Stimulated activated CD8-positive, alpha-beta memory T cell treated with anti-CD3 and anti-CD28 coated beads, Interleukin-12 subunit alpha, Interleukin-12 subunit beta, amount 100 ng/mL, for 1 hour (primary cell): Measurements from ENCODE around the gene VRK1.
"Not testable (repeated sequence)": the region's sequence is repeated elsewhere in the genome, so short reads cannot be mapped to it uniquely, and the experiment has no call there.

Experiments
- DNase-seq: peaks from one replicate; pipeline ENCODE4 v3.0.0-alpha.2; 2020; ENCODE audit warnings: low read depth

Gene VRK1

GRCh38 chr14:96883974-96884373 is 86.8 kb downstream of the VRK1 start:
- DNase-seq: not testable (repeated sequence)

DNA sequence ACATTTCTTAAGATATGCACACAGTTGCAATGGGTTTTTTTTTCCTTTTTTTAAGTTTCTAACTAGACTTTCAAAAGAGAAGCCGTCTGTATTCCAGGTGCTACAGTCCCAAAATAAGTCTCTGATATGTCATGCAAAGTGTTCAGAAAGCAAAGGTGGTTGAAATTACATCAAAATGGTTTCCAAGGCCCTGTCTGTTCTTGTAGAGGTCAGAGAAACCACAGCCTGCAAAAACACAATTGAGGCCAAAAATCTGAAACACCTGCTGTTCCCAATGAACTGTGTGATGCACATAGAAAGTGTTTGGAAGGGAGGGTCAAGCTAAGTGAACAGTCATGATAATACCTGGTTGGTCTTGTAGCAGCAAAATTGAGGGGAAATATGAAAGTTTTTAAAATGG is 91.0 kb downstream of the VRK1 start:
- no peak for DNase-seq

GRCh38 chr14:96888593-96888992 is 91.4 kb downstream of the VRK1 start:
- DNase-seq: no peak

DNA sequence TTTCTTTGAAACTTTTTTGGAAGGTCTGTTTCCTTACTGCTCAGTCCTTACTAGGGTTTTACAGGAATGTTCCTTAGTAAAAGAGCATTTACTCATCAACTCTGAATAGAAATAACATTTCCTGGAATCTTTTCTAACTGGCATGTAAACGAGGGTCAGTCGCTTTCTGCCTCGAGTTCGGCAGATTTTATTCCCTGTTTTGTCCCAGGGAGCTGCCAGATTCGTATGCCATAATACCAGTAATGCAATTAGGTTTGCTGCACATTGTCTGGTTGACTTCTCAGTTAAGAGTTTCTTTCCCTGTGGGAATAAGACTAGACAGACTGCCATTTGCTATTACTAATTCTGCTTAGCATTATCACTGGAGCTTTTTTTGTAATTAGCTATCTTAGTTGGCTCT is 91.9 kb downstream of the VRK1 start:
- no peak for DNase-seq

GRCh38 chr14:96893966-96894622 is 96.9 kb downstream of the VRK1 start:
- no peak for DNase-seq

- no peak for DNase-seq
Observed at GRCh38 chr14:96894966-96895365, 97.8 kb downstream of the VRK1 start.

DNA sequence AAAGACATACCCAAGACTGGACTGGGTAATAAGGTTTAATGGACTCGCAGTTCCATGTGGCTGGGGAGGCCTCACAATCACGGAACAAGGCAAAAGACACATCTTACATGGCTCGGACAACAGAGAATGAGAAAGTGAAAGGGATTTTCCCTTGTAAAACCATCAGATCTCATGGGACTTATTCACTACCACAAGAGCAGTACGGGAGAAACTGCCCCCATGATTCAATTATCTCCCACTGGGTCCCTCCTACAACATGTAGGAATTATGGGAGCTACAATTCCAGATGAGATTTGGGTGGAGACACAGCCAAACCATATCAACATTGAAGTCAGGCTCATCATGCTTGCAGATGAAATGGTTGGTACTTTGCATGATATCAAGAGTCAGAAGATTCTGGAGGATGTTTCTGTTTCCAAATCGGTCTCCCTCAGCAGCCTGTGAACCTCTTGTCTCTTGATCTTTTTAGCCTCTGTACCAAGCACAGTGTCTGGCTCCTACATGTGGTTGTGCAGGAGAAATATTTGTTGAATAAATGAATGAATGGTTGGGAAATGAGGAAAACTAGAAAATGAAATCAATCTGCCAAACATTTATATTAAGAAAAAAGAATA is 98.6 kb downstream of the VRK1 start:
- no peak for DNase-seq

GRCh38 chr14:96897184-96897583 is 100.0 kb downstream of the VRK1 start:
- no peak for DNase-seq

- DNase-seq: no peak
Observed at GRCh38 chr14:96901227-96901626, 104.0 kb downstream of the VRK1 start.

- no peak for DNase-seq
Observed at GRCh38 chr14:96902004-96902403, 104.8 kb downstream of the VRK1 start.

DNA sequence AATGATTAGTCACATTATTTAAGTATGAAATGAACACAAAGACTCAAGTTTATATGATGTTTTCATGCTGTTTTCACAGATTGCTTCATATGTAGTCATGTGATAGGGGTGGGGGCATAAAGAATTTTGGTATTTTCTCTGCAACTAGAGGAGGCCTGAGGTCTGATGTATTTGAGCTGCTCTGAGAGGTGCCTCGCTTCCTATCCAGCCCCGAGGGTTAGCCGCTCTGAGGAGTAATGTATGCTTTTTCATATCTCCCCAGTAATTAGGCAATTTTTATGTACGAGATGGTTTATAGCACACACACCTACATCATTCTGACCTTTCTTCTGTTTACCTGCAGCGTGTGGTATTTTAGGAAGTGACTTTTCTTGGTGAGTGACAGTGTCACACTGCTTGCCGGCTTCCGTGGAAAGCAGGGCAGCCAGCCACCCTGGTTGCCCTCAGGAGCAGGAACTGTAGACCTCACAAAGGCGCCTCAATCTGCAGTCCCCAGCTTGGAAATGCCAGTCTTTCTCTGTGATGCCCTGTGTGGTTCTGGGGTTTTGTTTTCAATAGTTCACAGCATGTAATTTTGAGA is 106.4 kb downstream of the VRK1 start:
- no peak for DNase-seq

- no peak for DNase-seq
Observed at GRCh38 chr14:96904201-96904600, 107.0 kb downstream of the VRK1 start.

DNA sequence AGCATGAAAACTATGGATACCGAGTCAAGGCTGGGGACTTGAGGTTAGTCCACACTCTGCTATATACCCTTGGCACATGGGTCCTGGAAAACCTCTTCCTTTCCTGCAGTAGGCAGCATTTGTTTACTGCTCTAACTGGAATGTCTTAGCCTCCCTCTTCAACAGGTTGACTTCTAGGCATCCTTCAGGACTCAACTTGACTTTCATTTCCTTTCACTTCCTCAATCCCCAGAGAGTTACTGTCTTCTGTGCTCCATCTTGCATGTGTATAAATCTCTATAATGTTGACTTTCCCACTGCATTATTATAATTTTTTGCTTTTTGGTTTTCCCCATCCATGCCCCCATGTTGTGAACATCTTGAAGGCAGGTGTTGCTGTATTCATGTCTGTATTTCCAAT is 107.9 kb downstream of the VRK1 start:
- no peak for DNase-seq

DNA sequence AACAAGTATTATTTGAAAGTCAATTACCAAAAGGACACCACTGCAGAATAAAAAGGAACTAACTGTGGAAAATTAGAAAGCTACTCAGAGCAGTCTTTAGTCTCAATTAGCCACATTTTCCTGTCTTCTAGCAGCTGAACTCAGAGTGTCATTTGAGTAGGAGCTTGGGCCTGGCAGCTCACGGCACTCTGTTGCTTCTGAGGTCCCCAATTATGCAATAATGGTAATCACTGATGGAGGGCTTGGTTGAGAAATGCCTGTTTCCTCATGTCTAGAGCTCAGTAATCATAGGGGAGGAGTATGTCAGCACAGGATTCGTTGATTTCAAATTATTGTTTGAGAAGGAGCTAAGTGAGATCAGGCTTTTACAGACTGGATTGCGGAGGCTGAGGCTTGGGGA is 108.6 kb downstream of the VRK1 start:
- no peak for DNase-seq

- no peak for DNase-seq
Observed at GRCh38 chr14:96906434-96906833, 109.3 kb downstream of the VRK1 start.

DNA sequence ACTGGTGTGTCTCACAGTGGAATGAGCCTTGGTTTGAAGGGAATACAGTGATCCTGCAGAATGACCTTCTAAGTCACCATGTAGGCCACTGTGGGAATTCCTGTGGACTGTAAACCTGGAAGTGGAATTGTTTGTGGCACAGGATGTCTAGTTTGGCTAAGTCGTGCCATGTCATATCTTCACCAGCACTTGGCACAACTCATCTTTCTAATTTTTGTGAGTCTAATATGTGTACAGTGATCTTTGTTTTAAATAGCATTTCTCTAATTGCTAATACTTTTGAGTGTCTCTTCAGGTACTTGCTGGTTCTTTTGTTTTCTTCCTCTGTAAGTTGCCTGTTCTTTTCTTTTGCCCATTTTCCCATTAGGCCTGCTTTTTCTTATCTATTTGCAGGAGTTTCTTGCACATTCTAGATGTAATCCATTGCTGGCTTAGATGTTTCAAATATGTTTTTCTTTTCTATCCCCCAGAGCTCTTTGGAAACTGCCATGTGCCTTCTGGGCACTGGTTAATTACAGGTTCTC is 112.7 kb downstream of the VRK1 start:
- no peak for DNase-seq

- no peak for DNase-seq
Observed at GRCh38 chr14:96911499-96912149, 114.4 kb downstream of the VRK1 start.

DNA sequence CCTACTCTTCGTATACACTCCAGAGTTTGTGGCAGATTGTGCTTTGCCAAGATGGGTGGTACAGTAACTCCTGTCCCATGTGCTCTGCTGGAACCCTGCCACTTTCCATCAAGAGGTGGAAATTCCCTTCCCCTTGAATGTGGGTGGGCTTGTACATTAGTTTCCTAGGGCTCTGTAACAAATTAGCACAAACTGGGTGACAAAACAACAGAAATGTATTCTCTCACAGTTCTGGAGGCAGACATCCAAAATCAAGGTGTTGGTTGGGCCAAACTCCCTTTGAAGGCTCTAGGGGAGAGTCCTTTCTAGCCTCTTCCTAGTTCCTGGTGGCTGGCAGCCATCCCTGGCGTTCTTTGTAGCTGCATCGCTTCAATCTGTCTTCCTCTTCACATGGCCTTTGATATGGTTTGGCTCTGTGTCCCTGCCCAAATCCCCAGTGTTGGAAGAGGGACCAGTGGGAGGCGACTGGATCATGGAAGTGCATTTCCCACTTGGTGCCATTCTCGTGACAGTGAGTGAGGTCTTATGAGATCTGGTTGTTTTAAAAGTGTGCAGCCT is 117.5 kb downstream of the VRK1 start:
- no peak for DNase-seq

GRCh38 chr14:96915478-96915877 is 118.3 kb downstream of the VRK1 start:
- no peak for DNase-seq

DNA sequence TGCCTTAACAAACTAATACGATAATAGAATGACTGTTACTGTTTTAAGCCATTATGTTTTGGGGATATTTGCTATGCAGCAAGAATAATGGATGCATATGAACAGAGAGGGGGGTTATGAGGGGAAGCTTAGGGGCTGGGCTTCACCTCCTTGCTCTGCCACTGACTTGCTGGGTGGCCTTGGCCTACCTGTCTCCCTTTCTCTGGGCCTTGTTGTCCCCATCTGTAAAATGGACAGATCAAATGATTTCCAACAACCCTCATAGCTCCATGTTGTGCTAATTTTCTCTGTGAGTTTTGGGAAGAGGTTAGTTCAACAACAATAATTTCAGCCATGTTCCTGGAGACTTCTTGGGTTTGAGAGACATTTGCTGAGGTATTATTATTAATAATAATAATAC is 119.6 kb downstream of the VRK1 start:
- DNase-seq: no peak

DNA sequence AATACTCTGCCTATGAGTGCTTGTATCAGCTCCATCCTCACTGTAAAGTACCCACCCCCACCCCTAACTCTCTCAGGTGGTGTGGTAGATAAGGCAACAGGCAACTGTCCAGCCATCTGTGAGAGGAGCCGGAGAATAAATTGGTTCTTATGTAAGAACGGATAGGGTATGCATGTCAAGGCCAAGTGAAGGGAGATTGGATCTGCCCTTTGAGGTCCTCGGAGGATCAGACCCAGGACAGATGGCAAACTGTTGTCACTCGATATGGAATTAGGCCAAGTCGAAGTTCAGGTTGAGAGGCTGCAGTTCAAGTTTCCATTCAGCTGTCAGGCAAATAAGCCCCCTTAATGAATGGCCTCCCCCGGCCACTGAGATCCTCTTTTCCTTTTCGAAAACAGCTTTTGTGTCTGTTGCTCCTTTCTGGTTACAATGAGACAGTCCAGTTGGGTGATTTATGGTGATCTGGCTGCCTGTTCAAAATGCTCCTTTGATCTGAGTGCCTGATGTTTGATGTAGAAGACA is 120.3 kb downstream of the VRK1 start:
- DNase-seq: no peak

DNA sequence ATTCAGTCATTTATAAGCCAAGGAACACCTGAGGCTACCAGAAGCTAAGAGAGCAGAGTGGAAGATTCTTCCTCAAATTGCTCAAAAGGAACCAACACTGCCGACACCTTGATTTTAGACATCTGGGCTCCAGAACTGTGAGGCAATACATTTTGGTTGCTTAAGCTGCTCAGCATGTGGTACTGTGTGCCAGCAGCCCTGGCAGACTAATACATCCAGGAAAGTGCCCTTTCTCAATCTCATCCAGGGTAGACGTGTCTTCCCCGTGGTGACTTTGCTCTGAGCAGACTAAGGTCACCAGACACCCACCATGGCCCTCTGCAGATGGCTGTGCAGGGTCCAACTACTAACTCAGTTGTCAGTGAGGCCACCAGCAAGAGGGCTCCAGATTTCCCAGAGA is 122.8 kb downstream of the VRK1 start:
- no peak for DNase-seq

DNA sequence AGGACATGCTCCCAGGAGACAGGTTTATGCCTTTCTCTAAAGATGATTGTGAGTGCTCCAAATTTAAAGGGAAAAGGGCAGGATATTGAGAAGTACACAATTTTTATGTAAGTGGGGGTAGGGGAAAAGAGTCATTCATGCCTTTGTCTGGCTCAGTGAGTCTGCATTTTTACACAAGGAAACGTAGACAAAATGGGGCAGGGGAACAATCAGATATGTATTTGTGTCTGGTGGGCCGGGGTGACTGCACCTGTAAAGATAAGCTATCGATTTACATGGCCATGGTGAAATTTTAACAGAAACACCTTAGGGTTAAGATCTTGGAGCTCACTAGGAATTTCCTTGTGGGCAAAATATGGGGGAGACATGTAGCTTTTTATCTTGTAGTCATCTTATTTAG is 123.6 kb downstream of the VRK1 start:
- no peak for DNase-seq
